Prostate gland (tissue), 2 donors: Measurements from ENCODE around the gene MTCH1.

Source experiments
- CTCF ChIP-seq, 4 experiments: fragments of 200-600 bp in 2 of 4; fragments of 450-650 bp in 2 of 4; sonication (generic) in 2 of 4; IDR thresholded peaks; 1 replicate in 3 of 4; 2 replicates in 1 of 4; pipeline ENCODE4 v1.5.1; 2016 to 2019; ENCODE audit warnings: antibody characterized with exemption in 4 of 4, mild to moderate bottlenecking in 2 of 4, moderate library complexity in 2 of 4
- POLR2A ChIP-seq: fragments of 450-650 bp; IDR thresholded peaks from one replicate; pipeline ENCODE4 v1.6.1; 2016; ENCODE audit warnings: antibody characterized with exemption, mild to moderate bottlenecking
- POLR2AphosphoS5 ChIP-seq: sonication (generic); formaldehyde crosslinking; IDR thresholded peaks from one replicate; pipeline ENCODE4 v1.6.1; 2017; ENCODE audit warnings: antibody characterized with exemption

DNA sequence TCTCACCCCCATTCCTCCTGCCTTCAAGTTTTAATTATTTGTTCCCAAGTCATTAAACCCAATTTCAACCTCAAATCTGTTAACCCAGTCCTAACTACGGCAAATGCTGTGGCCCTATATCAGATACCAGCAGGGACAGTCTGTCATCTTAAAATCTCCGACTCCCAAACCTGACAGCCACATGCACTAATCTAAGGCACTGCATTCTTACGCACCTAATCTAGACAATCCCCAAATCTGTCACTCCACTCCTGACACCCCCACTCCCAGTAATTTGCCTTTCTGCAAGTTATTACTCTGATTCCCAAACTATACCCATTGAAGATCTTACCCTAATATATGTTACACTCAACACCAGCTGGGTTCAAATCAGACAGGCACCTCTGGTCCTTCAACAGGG lies 2.5 kb downstream of the MTCH1 start:
- no peak for TF ChIP-seq POLR2A
- no peak for TF ChIP-seq CTCF (IDR thresholded peaks at IDR 0.05)
- TF ChIP-seq POLR2AphosphoS5 = no peak
